Measurements from ENCODE around the gene CCNDBP1.
"Not testable (repeated sequence)": the region's sequence is repeated elsewhere in the genome, so short reads cannot be mapped to it uniquely, and the experiment has no call there.

CCNDBP1 gene

DNA sequence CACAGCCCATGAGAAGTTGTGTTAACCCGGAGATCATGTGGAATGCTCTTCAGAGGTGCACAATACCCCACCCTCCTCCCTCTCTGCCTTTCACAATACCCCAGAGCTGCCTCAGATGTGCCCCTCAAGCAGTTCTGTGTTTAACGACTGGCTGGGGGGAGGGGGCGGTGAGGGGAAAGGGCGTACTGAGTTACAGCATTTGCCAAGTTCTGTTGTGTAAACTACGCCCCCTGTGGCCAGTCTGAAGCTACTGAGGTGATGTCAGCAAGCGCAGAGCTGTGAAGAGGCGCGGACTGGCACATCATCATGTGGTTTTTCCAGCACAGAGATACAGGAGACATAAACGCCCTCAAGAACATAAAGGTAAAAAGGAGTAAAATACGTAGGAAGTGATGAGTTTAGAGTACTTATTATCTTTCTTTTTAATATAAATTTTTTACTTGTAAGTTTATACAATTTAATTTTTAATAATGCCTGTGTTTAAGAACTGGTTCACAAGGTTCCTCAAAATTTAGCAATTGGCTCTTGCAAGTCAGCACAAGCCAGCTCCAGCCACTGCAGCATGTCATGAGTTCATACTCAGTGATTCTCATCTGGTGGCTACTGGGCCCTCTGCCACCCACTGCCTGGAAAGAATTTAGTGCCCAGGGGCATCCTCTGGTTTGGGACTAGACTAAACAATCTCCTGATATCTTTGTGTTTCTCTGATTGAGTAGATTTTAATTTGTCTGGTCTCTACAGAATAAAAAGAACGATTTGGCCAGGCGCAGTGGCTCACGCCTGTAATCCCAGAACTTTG, 33.9 kb downstream of the CCNDBP1 start:
- peak; percentile 51 for DNase-seq (ENCODE audit: low spot score)

DNA sequence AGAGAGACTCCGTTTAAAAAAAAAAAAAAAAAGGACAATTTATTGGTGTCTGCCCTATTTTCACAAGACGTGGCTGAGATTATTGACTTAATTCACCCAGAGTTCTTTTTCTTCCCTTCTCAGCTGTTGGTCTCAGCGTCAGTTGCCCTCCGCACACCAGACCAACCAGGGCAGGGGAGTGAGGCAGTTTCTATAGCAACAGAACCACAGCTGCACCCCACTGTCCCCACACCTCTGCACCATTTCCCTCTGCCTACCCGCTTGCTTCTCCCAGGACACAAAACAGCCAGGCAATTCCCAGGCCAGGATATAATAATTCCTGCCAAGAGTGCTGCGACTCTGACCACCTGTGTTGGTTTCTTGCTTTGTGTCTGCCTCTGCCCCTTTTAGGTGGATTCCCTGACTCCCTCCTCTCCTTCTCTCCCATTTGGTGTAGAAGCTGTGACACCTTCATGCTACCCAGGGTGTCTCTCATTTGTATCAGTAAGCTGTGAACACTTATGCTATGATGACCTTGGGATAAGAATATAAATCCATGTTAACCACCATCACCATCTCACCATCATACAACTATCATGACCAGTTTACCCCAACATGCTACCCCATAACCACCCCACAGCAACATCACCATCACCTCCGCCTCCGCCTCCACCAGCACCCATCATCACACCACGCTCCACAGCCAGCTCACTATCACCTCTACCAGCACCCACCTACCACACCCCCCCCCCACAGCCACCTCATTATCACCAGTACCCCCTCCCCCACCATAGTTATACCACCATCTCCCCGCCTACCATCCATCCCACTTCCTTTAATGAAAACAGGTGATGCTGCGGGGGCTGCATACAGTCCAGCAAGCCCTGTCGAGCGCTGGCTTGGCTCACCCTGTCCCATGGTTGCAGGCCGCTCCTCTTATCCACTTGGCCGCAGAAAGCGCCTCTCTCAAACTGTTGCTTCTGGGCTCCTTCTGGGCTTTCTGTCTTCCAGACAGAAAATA, 35.0 kb downstream of the CCNDBP1 start:
- no peak for DNase-seq (ENCODE audit: low spot score)

GRCh38 chr15:43220991-43221403, 35.8 kb downstream of the CCNDBP1 start, which contains the start of gene EPB42:
EPB42 (minus strand) TSS chr15:43221018; CDS start chr15:43220825, 193 bp downstream.
- DNase-seq (ENCODE audit: low spot score), result no peak

DNA sequence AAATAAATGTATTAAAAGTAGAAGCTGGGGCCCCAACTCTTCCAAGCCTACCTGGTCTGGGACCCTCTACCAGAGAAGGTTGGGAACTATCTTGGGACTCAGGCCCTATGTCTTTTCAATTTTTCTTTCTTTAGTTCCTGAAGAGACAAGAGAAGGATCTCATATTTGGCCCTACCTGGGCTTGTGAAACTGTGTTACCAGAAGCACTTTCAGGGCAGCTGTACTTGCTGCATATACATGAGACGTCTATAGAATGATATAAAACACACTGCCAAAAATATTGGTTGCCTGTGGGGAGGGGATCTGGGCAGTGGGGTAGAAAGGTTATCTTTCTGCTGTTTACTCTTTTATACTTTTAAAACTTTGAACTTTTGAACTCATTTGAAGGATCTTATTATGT, 36.2 kb downstream of the CCNDBP1 start:
- DNase-seq (ENCODE audit: low spot score), result no peak

- DNase-seq (ENCODE audit: low spot score), result peak; percentile 78
Observed at GRCh38 chr15:43225201-43225949, 40.2 kb downstream of the CCNDBP1 start.

GRCh38 chr15:43225950-43226255, 40.7 kb downstream of the CCNDBP1 start:
- not testable (repeated sequence) for DNase-seq (ENCODE audit: low spot score)

GRCh38 chr15:43226436-43227305, 41.5 kb downstream of the CCNDBP1 start:
- no peak for DNase-seq (ENCODE audit: low spot score)

- no peak for DNase-seq (ENCODE audit: low spot score)
Observed at GRCh38 chr15:43229977-43230376, 44.8 kb downstream of the CCNDBP1 start.

DNA sequence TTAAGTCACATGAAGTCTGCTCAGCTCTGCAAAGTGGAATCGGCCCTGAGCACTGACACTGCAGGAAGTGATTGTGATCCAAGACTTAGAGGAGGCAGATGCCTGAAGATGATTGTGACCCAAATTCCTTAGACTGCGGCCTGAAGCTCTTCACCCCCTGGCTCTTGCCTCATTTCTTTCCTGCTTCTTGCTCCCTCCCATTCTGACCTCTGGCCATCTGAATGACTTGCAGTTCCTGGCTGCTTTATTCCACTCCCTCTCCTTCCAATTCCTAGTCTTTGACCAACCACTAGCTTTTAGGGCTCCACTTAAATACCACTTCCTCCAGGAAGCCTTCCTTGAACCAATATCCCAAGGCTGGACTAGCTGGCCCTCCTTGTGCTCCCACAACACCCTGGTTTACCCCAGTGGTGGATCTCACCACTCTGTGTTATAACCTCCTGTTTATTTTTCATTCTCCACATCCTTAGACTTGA, 45.5 kb downstream of the CCNDBP1 start:
- DNase-seq (ENCODE audit: low spot score), result peak; percentile 59

DNA sequence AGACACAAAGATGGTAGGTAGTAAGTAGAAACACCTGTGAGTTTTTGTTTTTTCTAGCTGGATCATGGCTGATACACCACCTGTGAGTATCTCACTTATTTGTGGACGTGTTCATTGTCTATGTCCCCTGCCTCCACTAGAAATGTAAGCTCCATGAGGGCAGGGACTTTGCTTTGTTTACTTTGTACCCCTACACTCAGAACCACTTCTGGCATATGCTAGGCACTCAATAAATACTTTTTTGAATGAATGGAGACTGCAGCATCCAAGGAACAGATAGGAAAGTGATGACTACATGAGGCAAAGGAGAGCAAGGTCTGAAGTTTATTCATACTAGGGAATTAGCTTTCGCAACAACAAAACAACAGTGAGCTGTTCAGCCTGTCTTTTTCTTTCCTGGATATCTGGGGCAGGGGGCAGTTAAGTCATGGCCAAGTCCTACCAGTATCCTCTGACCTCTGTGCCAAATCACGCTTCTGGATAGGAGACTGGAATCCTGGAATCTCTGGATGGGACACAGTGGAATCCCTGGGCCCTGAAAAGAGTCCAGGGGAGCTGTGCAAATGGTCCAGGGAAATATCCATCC, 47.2 kb downstream of the CCNDBP1 start:
- no peak for DNase-seq (ENCODE audit: low spot score)

- DNase-seq (ENCODE audit: low spot score), result no peak
Observed at GRCh38 chr15:43235536-43235935, 50.3 kb downstream of the CCNDBP1 start.

- no peak for DNase-seq (ENCODE audit: low spot score)
Observed at GRCh38 chr15:43237842-43238470, 52.8 kb downstream of the CCNDBP1 start.

DNA sequence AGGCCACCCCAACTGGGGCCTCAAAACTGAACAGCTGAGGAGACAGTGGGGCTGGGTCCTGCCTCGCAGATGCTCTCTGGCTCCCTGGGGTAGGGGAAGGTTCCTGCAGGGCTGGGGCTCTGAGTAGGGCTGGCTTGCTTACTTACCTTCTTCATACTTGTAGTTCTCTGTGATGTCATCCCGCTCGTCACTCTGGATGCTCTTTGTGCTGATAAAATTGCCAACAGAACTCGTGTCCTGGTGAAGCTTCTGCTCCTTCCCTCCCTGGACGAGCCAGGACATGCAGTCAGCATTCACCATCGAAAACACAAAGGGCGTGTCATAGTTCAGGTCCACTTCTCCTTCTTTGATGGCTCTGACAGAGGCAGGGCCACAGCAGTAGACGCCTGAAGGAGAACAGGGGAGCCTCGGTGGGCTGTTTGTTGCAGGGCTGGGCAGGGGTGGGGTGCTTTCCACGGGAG, 53.5 kb downstream of the CCNDBP1 start:
- DNase-seq (ENCODE audit: low spot score), result no peak

DNA sequence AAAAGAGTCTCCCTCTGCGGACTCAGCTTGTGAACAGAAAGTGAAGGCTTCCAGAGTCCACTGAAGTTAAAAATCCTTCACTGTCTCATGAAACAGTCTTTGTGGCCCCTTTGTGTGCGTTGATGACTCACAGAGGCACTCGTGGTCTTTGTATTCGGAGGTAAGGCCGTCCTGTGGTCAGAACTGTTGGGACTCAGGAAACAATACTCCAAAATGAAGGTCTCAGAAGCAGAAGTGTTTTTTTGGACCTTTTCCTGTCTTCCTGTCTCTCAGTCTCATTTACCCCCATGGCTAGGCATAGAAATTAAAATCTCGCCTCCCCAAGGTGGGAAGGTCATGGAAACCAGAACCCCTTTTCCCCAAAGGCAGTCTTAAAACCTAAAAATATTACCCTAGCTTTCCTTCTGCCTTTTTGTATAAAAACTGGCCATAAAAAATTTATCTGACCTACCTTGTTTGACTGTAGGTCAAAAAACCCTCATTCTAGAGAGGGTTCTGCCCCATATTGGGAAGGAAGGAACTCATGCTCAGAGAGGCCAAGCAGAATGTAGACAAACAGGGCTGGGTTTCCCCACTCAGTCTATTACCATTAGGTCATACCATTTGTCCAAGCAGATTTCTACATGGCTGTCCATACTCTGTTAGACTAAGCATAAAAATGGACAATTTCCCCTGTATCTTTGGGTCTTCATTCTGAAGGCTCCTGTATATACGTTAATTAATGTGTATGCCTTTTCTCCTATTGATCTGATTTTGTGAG, 54.7 kb downstream of the CCNDBP1 start:
- no peak for DNase-seq (ENCODE audit: low spot score)

DNA sequence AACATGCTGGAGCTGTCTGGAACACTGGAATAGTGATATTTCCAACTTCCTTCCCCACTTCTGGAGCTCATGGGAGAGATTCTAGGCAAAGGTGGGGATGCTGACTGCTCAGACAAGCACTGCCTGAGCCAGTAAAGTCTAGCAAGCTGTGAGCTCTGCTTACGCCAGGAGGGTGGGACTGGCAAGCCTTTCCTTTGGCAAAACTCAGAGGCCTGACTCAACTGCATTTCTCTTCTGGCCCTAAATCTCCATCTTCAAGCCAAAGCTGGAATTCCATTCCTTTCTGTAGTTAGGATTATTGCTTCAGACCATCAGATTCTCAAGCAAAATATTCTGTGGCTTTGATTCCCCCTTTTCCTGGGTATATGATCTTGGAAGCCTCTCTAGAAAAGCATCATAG, 55.9 kb downstream of the CCNDBP1 start:
- DNase-seq (ENCODE audit: low spot score), result peak; percentile 83

DNA sequence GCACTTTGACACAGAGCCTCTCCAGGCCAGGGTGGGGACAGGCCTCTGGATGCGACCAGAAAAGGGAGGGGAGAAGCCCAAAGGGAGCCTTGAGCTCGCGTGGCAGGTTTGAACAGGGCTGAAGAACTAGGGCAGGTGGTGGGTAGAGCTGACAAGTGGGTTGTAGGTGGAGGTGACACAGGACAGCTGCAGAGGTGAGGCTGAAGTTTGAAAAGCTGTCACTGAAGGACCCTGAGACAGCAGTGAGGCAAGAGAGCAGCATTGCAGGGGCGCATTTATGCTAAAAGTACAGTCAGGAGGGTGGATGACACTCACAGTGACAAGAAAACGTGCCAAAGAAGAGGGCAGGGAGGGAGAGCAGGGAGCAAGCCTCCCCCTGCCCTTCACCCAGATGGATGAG, 57.4 kb downstream of the CCNDBP1 start:
- DNase-seq (ENCODE audit: low spot score), result no peak

- DNase-seq (ENCODE audit: low spot score), result no peak
Observed at GRCh38 chr15:43243020-43243645, 57.9 kb downstream of the CCNDBP1 start.

DNA sequence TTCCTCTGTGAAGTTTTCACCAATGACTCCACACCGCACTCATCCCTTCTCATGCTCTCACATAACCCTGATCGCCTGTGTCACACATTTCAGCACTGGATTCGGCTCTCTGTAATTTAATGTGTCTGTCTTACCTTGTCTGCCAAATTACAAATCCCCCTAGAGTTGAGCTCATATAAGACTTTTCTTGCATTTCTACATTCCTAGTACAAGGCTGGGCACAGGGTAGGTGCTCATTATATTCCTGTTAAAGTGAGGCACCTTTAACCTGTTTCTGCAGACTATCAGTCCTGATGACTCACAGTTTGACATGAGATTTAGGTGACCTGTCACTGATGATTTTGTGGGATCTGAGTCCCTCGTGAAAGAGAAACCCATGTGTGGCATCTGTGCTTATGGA, 58.9 kb downstream of the CCNDBP1 start:
- no peak for DNase-seq (ENCODE audit: low spot score)

- DNase-seq (ENCODE audit: low spot score), result no peak
Observed at GRCh38 chr15:43246261-43246774, 61.1 kb downstream of the CCNDBP1 start.
